Measurements from ENCODE around the gene SLC17A9.
"Not testable (repeated sequence)": the region's sequence is repeated elsewhere in the genome, so short reads cannot be mapped to it uniquely, and the experiment has no call there.

Gene SLC17A9

DNA sequence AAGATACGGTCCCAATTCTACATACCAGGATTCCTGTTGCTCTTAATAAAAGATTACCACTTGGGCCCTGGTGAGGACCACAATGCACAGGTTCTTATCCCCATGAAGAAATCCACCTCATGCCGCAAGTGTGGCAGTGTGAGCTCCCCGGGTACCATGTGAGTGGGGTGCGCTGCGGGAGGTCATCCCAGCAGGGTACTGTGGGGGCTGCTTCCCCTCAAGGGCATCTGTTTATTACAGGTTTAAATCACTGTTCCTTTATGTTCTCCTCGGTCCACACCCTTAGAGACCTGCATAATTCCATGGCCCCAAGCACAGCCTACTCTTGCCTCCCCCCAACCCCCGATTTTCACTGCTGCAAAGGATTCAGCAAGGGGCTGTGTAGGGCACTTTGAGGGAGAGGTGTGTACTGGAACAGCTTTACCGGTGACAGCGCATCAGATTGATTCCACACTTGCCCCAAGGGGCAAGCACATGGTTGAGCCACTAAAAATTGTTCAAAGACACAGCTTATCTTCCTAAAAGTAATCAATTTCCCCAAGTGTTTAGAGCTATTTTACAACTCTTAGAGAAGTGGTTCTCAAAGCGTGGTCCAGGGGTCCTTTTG is 32.4 kb upstream of the SLC17A9 start:
- DNase-seq, result no peak

DNA sequence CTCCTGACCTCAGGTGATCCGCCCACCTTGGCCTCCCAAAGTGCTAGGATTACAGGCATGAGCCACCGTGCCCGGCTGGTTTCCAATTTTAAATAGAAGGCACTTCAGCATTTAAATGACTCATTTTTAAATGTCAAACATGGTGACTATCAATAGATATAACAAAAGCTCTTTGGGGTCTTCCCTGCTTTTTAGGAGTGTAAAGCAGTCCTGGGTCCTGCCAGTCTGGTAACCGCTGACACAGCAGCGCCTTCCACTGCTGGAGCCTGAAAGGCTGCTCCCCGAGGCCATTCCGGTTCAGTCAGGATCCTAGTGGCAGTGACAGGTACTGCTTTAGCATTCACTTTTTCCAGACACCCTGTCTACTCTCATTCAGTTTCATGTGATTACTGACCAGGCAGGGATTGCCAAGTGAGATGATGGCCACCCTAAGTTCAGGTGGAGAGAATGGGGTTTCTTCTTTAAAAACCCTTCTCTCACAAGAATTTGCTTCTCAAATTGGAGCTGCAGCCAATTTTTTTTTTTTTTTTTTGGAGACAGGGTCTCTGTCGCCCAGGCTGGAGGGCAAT is 31.3 kb upstream of the SLC17A9 start:
- peak; percentile 34 to 64 (median 56) for DNase-seq

DNA sequence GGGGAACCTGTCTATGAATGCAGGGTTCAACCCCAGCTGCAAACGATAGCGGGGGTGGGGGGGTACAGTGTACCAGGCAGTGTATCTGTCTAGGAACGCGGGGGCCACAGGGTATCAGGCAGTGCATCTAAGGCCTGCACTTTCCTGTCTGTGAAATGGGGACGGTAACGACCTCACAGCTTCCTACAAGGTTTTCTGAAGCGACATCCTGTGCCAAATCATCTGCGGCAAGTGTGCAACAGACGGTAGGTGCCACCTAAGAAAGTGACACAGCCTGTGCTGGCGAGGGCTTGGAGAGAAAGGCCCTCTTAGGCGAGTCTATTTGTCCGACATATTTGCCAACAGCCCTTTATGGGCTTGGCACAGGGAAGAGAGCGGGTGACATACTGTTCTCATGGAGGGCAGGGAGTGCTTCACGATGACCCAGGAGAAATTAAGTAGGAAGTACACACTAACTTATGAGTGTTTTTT is 30.0 kb upstream of the SLC17A9 start:
- DNase-seq, result peak in 2 of 6 experiments; percentile 8 to 14

DNA sequence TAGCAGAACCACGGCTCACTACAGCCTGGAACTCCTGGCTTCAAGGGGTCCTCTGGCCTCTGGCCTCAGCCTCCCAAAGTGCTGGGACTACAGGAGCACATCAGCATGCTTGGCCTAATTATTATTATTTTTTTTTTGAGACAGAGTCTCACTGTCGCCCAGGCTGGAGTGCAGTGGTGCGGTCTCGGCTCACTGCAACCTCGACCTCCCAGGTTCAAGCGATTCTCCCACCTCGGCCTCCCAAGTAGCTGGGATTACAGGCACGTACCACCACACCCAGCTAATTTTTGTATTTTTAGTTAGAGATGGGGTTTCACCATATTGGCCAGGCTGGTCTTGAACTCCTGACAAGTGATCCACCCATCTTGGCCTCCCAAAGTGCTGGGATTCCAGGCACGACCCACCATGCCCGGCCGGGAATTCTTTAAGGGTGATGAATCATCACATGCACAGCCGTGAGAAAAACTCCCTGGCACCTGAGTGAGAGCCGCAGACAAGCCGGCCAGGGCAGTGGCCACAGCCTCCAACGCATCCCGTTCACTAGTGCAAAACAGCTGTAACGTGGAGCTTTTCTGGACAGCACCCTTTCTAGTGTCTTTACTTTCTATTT is 29.3 kb upstream of the SLC17A9 start:
- DNase-seq, result not testable (repeated sequence)

DNA sequence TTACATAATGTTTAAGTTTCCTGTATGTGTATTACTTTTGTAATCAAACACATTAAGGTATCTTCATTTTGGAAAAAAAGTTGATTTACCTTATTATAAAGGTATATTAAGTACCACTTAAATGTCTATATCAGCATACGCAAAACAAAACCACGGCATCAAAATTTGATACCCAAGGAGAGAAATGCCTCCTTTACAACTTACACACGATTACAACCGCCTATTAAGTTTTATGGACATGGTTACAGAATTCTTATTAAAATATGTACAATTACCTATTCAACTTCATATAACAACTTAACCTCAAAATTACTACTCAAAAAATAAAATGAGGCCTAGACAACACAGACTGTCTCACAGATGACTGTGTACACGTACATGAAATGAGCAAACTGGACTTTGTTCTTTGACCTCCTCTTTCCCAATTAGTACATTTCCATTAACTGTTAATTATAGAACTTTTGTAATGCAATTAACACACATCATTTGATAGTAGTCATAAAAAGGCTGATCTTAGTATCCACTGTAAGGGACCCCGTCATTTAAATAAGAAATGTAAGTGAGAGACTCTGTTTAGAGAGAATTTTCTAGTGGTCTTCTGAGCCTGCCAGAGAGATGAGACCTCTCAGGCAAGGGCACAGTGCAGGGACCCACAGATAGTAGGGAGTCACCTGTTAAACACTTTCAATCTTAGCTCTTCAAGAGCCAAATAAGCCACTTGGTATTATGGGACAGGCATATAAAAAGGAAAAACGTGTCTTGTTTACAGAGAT is 28.7 kb upstream of the SLC17A9 start:
- DNase-seq, result no peak

DNA sequence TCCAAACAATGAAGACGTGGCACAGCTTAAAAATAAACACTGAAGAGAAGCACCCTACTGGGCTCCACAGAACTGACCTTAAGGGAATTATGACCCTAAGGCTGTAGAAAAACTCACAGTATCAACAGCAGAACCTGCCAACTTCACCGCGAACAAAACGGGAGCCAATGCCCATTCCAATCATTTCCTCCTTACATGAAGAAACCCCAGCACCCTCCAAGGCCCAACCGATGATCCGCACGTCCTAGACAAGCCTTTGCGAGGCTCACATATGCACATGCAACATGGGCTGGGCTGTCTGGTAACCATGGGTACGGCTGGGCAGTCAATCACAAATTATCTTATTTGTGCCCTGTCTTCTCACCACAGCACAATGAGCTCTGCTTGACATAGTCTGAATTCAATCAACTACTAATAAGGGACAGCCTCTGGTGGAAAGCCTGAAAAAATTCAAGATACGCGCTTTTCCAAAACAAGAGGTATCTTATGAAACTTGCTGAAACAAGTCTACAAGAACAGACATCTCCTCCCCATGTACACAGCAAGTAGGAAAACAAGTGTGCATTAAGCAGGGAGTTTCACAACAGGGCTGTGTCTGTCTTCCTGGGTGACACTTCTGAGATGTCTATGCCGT is 27.9 kb upstream of the SLC17A9 start:
- peak in 2 of 6 experiments; percentile 7 to 15 for DNase-seq

DNA sequence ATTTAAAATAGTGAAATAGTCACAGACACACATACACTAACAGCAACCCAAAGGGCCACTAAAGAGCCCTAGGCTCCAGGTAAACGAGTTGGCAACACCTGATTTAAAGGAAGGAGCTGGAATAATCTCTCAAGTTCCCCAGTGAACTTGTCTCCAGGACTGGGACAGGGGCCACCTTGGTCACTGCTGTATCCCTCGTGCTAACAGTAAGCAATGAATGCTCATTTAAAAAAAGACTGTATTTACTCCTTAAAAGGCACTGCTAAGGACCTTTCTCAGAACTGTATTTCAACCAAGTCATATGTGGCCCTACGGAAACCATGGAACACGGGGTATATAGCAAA is 27.5 kb upstream of the SLC17A9 start:
- DNase-seq, result no peak

DNA sequence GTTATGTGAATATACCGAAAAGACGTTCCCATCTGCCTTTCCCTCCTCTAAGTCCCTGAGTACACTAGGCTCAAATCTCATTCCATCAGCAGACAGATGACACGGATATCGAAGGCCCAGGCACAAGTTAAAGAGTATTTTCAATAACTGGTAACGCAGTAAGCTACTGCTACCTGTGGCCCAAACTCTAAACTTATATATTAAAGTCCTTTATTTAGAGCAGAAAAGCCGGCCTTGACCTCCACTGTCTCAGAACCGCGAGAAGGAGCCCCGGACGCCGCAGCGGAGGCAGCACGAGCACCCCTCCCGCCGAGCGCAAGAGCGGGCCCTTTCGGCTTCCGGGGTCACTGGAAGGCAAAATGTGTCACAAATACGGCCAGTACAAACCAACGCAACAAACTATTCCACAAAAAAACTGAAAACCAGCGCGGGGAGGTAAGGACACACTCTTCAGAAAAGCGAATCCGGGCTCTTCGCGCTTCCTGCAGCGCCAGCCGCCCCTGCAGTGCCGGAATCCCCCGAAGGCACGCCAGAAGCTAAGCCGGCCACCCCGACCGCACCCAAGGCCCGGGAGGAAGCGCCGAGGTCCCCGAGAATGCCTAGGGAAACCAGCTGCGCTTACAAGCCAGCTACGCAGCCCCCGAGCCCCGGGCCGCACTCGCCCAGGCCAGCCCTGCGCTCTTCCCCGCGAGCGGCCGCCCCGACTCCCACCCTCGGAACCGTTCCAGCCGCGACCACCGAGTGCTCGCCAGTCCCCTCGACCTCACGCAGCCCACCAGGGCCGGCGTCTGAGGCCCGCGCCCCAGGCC is 26.9 kb upstream of the SLC17A9 start:
- DNase-seq, result peak; percentile 31 to 66 (median 50)

DNA sequence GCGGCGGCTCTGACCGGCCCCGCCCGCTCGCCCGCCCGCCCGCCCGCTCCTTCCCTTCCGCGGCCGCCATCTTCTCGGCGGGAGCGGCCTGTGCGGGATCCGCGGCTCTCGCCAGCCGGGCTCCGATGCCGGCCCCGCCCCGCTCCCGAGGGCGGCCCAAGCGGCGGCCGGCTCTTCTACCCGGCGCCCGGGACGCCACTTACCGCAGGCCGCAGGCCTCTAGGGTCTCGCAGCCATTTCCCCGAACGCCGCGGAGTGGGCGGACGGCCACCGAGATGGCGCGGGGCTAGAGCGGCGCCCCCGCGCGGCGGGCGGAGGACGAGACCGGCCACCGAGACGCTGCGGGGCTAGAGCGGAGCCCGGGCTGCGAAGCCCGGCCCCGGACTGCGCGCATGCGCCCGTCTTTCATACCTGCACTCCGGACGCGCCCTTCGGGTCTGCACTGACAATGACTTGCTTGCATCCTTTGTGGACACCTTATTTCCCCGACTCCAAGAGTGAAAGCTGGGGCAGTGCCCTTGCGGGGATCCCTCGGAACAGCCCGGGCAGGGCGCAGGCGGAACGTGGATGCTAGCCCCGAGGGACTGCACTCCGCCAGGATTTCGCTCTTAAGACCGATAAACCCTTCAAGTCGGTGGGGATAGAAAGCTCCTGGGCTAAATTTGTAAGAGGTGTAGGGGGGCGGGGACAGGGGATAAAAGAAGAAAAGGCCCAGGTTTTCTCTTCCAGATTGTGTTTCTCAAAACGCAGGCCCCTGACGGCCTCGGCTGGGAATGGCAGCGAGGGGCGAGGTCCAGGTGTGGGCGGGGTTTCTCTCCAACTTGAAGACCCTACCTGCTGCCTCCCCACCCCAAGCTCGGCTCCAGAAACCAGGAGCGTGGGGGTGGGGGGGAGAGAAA is 26.0 kb upstream of the SLC17A9 start, which contains the start of gene DIDO1:
TSS of gene DIDO1 (minus strand) at position 277 of the 899 bp plus-strand sequence.
- peak; percentile 75 to 90 (median 82) for DNase-seq

DNA sequence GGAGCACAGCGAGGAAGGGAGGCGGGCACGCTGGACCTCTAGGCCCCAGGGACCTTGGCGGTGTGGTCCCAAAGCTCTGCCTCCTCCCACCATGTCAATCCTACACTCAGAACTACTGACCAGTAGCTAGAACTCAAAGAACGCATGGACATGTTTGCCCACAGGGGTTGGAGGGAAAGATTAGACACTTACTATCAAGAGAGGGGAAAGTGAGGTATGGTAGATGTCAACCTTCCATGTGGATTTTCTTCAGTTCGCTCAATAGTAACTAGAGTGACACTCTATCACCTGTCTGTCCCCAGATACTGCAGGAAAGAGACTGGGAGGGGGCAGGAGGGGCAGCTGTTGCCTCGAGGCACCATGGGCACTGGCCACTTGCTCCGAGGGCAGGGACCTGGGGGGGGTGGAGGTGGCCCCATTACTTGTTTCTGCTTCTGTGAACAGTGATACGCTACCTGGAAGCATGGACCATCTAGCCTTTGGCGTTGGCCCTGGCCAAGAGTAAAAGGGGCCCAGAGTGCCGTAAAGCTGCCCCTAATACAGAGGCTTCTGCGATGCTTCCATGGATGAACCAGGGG is 25.3 kb upstream of the SLC17A9 start:
- no peak for DNase-seq

DNA sequence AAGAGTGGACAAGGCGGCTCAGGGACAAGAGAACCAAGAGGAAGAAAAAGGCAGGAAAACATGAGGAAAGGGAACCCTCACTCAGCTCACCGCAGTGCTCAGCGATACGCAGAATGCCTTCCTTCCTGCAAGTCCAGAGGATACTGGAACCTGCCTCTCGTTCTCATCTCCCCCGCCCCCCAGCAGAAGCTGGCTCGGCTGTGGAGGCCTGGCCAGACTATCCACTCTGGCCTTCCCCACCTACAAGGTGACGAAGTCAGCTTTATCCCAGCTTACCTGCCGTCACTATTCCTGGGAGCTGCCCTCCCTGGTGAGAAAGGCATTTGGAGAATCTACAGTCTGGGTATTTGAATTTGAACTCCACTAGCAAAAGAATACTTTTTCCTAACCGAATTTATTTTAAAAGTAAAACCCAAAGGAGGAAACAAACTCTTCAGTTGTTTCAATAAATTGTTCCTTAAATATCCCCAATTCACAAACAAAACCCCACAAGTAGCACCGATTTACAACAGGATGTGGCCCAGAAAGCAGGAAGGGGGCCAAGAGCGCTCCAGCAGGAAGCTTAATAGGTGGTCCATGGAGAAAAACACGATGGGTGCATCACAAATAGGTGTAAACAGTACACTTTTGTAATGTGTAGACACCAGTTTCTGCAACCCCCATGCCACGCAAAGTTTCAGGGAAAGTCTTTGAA is 24.1 kb upstream of the SLC17A9 start:
- peak in 1 of 6 experiments; percentile 32 for DNase-seq

DNA sequence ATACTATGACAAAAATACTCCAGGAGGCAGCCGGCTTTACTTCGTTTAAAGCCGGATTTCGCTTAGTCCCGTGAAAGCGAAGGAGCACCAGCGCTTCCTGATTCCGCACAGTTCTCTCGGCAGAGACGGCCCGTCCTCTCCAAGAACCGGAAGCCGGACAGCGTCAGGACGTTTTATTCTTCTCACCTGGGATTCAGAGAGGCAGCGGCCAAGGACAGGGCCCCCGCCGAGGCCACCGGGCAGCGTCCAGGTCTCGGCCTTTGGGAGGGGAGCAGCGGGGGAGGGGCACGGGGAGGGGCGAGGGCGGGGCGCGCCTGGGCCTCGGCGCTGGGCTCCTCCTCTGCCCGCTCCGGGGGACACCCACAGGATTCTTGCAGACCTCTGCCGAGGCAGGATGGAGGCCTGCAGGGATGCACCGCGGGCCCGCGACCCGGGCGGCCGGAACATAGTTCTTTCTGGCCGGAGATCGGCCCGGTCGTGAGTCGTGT is 23.4 kb upstream of the SLC17A9 start:
- DNase-seq, result peak; percentile 15 to 62 (median 44)

DNA sequence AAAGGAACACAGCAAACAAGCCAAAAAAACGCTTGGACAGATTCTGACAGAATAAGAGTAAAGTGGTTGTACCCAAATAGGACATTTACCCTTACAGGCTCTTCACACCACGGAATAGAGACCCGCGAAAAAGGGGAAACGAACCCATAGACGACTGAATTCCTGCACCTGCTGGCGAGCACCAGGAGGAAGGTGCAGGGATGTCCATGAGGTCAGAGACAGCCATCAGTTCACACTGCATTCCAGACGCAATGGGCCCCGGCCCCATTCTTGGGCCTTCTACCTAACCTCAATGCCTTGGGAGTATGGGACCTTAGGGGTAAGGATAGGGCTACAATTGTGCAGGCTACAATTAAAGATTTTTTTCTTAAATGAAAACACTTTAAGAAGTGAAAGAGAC is 21.0 kb upstream of the SLC17A9 start:
- DNase-seq, result no peak

DNA sequence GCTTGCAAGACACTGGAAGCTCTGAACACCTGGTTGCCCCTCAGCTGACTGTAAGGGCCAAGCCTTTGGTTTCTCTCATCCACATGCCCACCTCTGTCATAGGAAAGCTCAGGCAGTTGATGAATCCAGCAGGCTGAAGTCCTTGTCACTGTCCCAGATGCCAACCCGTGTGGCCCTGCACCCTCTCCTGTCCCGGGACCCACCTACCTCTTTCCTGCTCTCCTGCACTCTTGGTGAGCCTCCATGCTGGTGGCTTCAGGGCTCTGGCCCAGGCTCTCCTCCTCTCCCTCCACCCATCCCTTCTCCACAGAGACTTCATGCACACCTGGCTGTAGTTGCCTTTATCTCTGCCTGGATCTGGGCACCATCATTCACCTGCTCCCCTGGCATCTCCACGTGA is 18.5 kb upstream of the SLC17A9 start:
- DNase-seq, result no peak

DNA sequence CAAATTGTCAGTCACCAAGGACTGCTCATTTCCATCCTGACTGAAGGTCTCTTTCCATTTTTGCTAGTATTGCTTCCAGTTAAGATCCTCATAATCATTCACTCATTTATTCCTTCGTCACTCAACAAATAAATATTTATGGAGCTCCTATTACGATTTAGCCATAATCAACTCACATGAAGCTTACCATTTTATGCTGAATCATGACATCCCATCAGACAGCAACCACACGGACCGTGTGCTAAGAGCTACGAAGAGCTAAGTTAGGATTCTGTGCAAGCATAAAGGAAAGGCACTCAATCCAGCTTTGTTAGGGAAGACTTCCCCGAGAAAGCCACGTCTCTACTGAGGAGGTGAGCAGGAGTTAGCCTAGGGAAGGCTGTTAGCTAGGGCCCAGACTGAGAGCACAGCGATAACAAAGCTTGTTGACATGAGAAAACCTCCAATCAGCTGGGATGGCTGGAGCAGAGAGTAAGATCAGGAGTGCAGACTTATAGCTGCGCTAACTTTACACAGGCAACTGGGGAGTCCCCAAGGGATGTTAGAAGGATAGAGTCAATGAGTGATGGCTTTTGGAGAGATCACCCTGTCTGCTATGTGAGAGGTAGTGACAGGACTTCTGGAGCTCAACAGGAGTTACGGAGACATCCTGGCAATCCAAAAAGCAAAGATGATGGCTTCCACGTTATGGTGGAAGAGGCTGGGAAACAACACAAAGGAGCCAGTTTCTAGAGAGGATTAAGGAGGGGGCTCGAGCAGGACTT is 17.1 kb upstream of the SLC17A9 start:
- DNase-seq, result no peak

DNA sequence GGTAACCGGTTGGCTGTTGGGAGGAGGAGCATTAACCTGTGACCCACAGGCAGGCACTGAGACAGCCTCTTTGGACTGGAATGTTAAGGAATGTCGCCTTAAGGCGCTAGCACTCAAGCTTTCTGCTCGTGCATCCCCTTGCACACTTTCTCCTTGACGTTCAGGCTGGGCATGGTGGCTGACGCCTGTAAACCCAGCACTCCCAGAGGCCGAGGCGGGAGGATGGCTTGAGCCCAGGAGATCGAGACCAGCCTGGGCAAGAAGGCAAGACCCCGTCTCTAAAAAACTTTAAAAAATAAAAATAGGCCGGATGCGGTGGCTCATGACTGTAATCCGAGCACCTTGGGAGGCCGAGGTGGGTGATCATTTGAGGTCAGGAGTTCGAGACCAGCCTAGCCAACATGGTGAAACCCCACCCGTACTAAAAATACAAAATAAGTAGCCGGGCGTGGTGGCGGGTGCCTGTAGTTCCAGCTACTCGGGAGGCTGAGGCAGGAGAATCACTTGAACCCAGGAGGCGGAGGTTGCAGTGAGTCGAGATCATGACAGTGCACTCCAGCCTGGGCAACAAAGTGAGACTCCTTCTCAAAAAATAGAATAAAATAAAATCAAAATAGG is 16.4 kb upstream of the SLC17A9 start:
- no peak for DNase-seq

DNA sequence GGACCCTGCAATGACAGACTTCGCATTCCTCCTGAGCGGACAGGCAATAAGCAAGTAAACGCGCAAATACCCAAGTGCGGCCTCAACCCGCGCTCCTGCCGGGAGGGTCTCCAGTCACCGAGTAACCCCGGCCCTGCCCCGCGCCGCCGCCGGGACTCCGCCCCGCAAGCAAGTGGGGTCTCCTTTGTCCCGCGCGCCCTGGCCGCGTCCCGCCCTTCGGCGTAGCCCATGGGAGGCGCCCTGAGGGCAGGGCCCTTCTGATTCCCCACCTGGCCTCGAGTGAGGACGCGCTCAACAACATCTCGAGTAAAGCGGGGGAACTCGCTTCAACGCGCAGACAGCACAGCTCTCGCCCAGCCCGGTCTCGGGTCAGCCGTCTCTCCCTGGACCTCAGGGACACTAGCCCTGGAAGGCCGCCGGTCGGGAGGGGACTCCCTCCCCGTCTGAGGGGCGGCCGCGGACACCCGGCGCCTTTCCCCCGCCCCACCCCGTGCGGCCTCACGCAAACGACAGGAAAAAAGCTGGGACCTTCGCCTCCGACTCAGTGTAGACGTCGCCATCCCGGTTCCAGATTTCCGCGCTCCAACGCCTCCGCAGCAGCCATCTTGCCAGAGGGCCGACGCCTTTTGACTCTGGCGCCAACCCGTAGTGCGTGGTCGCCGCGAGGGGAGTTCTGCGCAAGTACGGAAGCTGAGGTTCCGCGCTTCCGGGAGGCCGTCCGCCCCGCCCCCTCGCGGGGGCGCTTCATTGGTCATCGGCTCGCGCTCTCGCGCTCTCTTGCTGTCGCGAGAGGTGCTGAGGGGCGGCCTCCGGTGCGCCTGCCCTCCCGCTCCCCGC is 15.0 kb upstream of the SLC17A9 start:
- peak; percentile 94 to 97 (median 96) for DNase-seq
